ENCODE measurements around the gene FBXO31. TPM values are rescaled to one million over a fixed set of nuclear protein-coding genes. Genes with fewer than 3 reads are reported as not detected.
A peak's percentile ranks its signal among the peaks of the same experiment; 100 is the strongest.

The FBXO31 gene, protein sequence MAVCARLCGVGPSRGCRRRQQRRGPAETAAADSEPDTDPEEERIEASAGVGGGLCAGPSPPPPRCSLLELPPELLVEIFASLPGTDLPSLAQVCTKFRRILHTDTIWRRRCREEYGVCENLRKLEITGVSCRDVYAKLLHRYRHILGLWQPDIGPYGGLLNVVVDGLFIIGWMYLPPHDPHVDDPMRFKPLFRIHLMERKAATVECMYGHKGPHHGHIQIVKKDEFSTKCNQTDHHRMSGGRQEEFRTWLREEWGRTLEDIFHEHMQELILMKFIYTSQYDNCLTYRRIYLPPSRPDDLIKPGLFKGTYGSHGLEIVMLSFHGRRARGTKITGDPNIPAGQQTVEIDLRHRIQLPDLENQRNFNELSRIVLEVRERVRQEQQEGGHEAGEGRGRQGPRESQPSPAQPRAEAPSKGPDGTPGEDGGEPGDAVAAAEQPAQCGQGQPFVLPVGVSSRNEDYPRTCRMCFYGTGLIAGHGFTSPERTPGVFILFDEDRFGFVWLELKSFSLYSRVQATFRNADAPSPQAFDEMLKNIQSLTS
- total RNA-seq (2013; cell fraction: nucleolus; rRNA removed) = 24.8 and 40.0 TPM in 2 replicates
- 13.9 and 14.6 TPM in 2 replicates for total RNA-seq (2014; rRNA removed)
- 7.4 and 8.4 TPM in 2 replicates for total RNA-seq (2014; rRNA removed; fragmentation: Illumina TruSeq; extraction: Trizol)
- total RNA-seq (2021) = 29.2 and 33.1 TPM in 2 replicates
- 8.6 TPM for polyA plus RNA-seq (2011; ENCODE audit: low read depth)
- 9.3 and 14.8 TPM in 2 replicates for polyA plus RNA-seq (2011; rRNA removed)
- 11.5 and 13.6 TPM in 2 replicates for polyA plus RNA-seq (2011; cell fraction: cytosol; rRNA removed)
- polyA plus RNA-seq (2011; cell fraction: nucleus; rRNA removed) = 42.5 and 42.8 TPM in 2 replicates
- polyA plus RNA-seq (2012) = 18.2 and 20.2 TPM in 2 replicates
- polyA plus RNA-seq (2014; fragmentation: Illumina TruSeq; extraction: Trizol) = 3.6 and 8.6 TPM in 2 replicates
- under 1 TPM; 0.19 to 0.97 TPM for polyA plus RNA-seq (2014; fragmentation: Nextera tagmentation; extraction: Ambion mirVana)
- 15.8 and 22.6 TPM in 2 replicates for polyA plus RNA-seq (2014; rRNA removed)
- polyA plus RNA-seq (2016; fragmentation: Nextera tagmentation; extraction: Ambion mirVana) = 10 to 100 TPM in 1 of 2 experiments, 1 to 10 TPM in 1; 10.0 to 10.7 TPM
- 15.2 and 22.1 TPM in 2 replicates for polyA minus RNA-seq (2011; rRNA and poly(A)+ RNA removed)
- 4.8 and 7.2 TPM in 2 replicates for polyA minus RNA-seq (2011; cell fraction: cytosol; rRNA and poly(A)+ RNA removed)
- 15.7 and 23.9 TPM in 2 replicates for polyA minus RNA-seq (2011; cell fraction: nucleus; rRNA and poly(A)+ RNA removed)
- Bru-seq, nascent RNA = percentile 71 among the genes with signal in this experiment
- BruChase-seq, experiment 1, labeled RNA remaining after a 6-hour chase = percentile 73 among the genes with signal in this experiment
- percentile 75 among the genes with signal in this experiment for BruChase-seq, experiment 2, labeled RNA remaining after a 2-hour chase
- long read RNA-seq, experiment 1, full-length matches to known transcripts = 5 of 7 reads
- long read RNA-seq, experiment 1, partial matches to known transcripts = 0 of 7 reads
- long read RNA-seq, experiment 1, other reads (novel, unspliced or antisense) = 2 of 7 reads
- long read RNA-seq, experiment 2, partial matches to known transcripts = 0 of 3 reads
- long read RNA-seq, experiment 2, other reads (novel, unspliced or antisense) = 3 of 3 reads

DNA sequence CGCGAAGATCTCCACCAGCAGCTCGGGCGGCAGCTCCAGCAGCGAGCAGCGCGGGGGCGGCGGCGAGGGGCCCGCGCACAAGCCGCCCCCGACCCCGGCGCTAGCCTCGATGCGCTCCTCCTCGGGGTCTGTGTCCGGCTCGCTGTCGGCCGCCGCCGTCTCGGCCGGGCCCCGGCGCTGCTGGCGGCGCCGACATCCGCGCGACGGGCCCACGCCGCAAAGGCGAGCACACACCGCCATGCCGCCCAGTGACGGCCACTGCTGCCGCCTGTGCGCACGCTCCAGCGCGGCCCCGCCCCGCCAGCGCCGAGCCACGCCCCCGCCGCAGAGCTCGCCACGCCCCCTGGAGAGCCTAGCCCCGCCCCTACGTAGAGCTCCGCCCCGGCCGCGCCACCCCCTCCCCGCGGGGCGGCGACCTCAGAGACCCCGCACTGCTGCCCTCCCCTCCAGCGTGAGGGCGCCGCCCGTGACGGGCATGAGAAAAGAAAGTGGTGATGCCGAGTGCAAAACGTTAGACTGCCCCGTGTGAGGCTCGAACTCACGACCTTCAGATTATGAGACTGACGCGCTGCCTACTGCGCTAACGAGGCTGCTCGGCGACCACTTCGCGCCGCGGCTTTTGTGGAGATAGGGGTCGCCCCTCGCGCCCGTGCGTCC is at the start of gene FBXO31:
Gene FBXO31, minus strand, starts transcription at position 272 of the 657 bp plus-strand sequence. Its CDS starts 32 bp downstream, at position 240.
- ATAC-seq (peak; percentile 71), DNase-seq (ENCODE audit: low read depth, low spot score) (peak; percentile 77), FAIRE-seq (no peak)
- CTCF ChIA-PET = interaction anchor here (0.6 to 4.8 kb wide), 6 partner anchors 10 to 101 kb away, joined by 3 to 40 read pairs (median 4); partner anchors contain the start of gene C16orf95
- H3K27me3 ChIP-seq (replicated peaks in 1 of 2; ENCODE audit: control insufficient read depth in 2 of 2, insufficient read depth in 2 of 2, low read length in 1 of 2) = no peaks in the 10 kb centered on the region
- no TSS peak for BruUV-seq (replicated peaks)
- peaks cover 15% of the 10 kb centered on the region for H3K4me1 ChIP-seq (ENCODE audit: control insufficient read depth, insufficient read depth, low read length)
- in situ Hi-C loops (cut with MboI) = loop anchor here (10.0 kb wide), 1 partner anchor 481 kb away; the partner anchor contains the start of gene SLC7A5
- peak within 1 kb of the TSS; percentile 79 for H3K4me2 ChIP-seq (ENCODE audit: control insufficient read depth, insufficient read depth)
- peak within 1 kb of the TSS; percentile 79 for H3K4me3 ChIP-seq
- H3K9ac ChIP-seq (ENCODE audit: control insufficient read depth, insufficient read depth, low read length) = peak within 1 kb of the TSS; percentile 66
- under 1% methylated on average over 70 of the region's 92 CpGs for WGBS (ENCODE audit: insufficient coverage, insufficient replicate concordance, low lambda C conversion rate, missing lambda C conversion rate)
- peaks cover 42% of the 10 kb centered on the region for H3K79me2 ChIP-seq (ENCODE audit: control insufficient read depth, insufficient read depth, low read length)
- no peaks in the 10 kb centered on the region for H3K9me3 ChIP-seq (replicated peaks; ENCODE audit: control insufficient read depth, insufficient read depth, low read length)
- SMC1A ChIA-PET (ENCODE audit: uncharacterized antibody, unreplicated experiment) = interaction anchor here (1.5 to 2.1 kb wide), 3 partner anchors 10 to 66 kb away, joined by 4 to 10 read pairs (median 8); partner anchors contain the start of gene C16orf95
- H3K27ac ChIP-seq (ENCODE audit: control insufficient read depth, insufficient read depth) = peak within 1 kb of the TSS; percentile 81
- H4K20me1 ChIP-seq (ENCODE audit: control insufficient read depth, insufficient read depth) = no peaks in the 10 kb centered on the region; the same call in 1 of the 2 replicates
- POLR2A ChIA-PET = interaction anchor here (0.6 to 4.5 kb wide), 10 partner anchors 9 to 568 kb away, joined by 3 to 36 read pairs (median 4); partner anchors contain the start of genes BANP, C16orf95, KLHDC4 and MAP1LC3B
- no peaks in the 10 kb centered on the region; a peak in 1 of 4 replicates for H3K36me3 ChIP-seq (ENCODE audit: control insufficient read depth in 2 of 2, insufficient read depth in 2 of 2, low read length in 1 of 2)
- intact Hi-C loops (cut with micrococcal nuclease; ENCODE audit: unreplicated experiment) = loop anchor here (2.0 to 10.0 kb wide), 2 partner anchors 67 to 1071 kb away; partner anchors contain the start of genes C16orf95 and ZFPM1
- peak within 1 kb of the TSS; percentile 81 for H2AFZ ChIP-seq (ENCODE audit: control insufficient read depth, low read depth, low read length)
- RAD21 ChIA-PET (ENCODE audit: unreplicated experiment) = interaction anchor here (1.1 to 2.4 kb wide), 3 partner anchors 17 to 321 kb away, joined by 3 to 16 read pairs (median 3); partner anchors contain the start of gene C16orf95
- TF ChIP-seq, protein P1, sequence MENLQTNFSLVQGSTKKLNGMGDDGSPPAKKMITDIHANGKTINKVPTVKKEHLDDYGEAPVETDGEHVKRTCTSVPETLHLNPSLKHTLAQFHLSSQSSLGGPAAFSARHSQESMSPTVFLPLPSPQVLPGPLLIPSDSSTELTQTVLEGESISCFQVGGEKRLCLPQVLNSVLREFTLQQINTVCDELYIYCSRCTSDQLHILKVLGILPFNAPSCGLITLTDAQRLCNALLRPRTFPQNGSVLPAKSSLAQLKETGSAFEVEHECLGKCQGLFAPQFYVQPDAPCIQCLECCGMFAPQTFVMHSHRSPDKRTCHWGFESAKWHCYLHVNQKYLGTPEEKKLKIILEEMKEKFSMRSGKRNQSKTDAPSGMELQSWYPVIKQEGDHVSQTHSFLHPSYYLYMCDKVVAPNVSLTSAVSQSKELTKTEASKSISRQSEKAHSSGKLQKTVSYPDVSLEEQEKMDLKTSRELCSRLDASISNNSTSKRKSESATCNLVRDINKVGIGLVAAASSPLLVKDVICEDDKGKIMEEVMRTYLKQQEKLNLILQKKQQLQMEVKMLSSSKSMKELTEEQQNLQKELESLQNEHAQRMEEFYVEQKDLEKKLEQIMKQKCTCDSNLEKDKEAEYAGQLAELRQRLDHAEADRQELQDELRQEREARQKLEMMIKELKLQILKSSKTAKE (IDR thresholded peaks at IDR 0.05; ENCODE audit: low read depth, poor library complexity, severe bottlenecking) = peak; percentile 19
- TF ChIP-seq POLR2A (IDR thresholded peaks at IDR 0.05; ENCODE audit: low read depth, low read length) = peak; percentile 90
- TF ChIP-seq ASH2L (IDR thresholded peaks at IDR 0.05; ENCODE audit: borderline replicate concordance, low read depth) = no peak
- no peak for TF ChIP-seq RAD21 (IDR thresholded peaks at IDR 0.05; ENCODE audit: insufficient read depth, low read depth, low read length)
- no peak for TF ChIP-seq BMI1 (IDR thresholded peaks at IDR 0.05; ENCODE audit: borderline replicate concordance)
- TF ChIP-seq MTA3 (IDR thresholded peaks at IDR 0.05; ENCODE audit: borderline replicate concordance, low read length) = no peak
- TF ChIP-seq, protein P2, sequence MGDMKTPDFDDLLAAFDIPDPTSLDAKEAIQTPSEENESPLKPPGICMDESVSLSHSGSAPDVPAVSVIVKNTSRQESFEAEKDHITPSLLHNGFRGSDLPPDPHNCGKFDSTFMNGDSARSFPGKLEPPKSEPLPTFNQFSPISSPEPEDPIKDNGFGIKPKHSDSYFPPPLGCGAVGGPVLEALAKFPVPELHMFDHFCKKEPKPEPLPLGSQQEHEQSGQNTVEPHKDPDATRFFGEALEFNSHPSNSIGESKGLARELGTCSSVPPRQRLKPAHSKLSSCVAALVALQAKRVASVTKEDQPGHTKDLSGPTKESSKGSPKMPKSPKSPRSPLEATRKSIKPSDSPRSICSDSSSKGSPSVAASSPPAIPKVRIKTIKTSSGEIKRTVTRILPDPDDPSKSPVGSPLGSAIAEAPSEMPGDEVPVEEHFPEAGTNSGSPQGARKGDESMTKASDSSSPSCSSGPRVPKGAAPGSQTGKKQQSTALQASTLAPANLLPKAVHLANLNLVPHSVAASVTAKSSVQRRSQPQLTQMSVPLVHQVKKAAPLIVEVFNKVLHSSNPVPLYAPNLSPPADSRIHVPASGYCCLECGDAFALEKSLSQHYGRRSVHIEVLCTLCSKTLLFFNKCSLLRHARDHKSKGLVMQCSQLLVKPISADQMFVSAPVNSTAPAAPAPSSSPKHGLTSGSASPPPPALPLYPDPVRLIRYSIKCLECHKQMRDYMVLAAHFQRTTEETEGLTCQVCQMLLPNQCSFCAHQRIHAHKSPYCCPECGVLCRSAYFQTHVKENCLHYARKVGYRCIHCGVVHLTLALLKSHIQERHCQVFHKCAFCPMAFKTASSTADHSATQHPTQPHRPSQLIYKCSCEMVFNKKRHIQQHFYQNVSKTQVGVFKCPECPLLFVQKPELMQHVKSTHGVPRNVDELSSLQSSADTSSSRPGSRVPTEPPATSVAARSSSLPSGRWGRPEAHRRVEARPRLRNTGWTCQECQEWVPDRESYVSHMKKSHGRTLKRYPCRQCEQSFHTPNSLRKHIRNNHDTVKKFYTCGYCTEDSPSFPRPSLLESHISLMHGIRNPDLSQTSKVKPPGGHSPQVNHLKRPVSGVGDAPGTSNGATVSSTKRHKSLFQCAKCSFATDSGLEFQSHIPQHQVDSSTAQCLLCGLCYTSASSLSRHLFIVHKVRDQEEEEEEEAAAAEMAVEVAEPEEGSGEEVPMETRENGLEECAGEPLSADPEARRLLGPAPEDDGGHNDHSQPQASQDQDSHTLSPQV (IDR thresholded peaks at IDR 0.05) = 0 out of 2 replicates have a peak, but pooled peaks have one; percentile 15
- TF ChIP-seq RCOR1 (conservative IDR thresholded peaks at IDR 0.05; ENCODE audit: low read depth, low read length) = 0 out of 2 replicates have a peak, but pooled peaks have one; percentile 55
- TF ChIP-seq NFYA (IDR thresholded peaks at IDR 0.05; ENCODE audit: borderline replicate concordance, low read depth, low read length) = no peak
